ENCODE measurements around the gene CHAMP1.
A peak's percentile ranks its signal among the peaks of the same experiment; 100 is the strongest.
"Not testable (repeated sequence)": the region's sequence is repeated elsewhere in the genome, so short reads cannot be mapped to it uniquely, and the experiment has no call there.

CHAMP1 gene

GRCh38 chr13:114338959-114339358, 24.7 kb downstream of the CHAMP1 start:
- peak in 1 of 3 experiments; percentile 14 for DNase-seq

DNA sequence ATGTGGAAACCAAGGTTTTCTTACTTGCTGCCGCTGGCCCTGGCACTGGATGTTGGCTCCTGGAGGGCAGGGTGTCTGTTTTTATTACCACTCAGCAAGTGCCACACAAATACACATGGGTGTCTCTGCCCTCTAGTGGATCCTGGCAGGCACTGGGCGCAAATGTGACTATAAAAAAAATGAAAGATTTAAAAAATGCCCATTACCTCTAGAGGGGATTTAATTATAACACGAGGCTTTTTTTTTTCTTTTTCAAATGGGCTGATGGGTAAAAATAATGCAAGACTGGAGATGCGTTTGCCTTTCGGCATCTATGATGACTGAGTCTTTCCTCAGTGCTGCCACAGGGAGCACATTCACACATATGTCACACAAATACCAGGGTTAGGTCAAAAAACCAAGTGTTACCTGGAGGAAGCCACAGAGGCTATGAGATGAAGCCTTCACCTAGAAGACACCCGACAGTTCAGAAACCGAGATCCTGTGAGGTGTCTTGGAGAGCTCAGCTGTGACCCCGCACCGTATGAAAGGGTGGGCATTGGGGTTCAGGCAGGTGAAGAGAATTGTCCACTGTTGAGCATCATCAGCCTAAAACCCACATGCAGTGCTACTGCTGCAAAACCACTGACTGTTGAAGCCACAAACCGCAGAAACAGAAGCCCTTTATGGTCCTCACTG, 25.7 kb downstream of the CHAMP1 start:
- DNase-seq = peak; percentile 64 to 88 (median 76)

- no peak for DNase-seq
These were observed 26.9 kb downstream of the CHAMP1 start for GRCh38 chr13:114341003-114341777.

DNA sequence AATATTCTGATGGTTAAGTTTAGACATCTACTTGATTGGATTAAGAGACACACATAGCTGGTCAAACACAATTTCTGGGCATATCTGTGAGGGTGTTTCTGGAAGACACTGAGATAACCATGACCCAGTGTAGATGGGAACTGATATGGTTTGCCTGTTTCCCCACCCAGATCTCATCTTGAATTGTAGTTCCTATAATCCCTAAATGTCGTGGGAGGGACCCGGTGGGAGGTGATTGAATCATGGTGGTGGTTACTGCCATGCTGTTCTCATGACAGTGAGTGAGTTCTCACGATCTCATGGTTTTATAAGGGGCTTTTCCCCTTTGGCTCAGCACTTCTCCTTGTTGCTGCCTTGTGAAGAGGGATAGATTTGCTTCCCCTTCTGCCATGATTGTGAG, 33.0 kb downstream of the CHAMP1 start:
- not testable (repeated sequence) for DNase-seq

DNA sequence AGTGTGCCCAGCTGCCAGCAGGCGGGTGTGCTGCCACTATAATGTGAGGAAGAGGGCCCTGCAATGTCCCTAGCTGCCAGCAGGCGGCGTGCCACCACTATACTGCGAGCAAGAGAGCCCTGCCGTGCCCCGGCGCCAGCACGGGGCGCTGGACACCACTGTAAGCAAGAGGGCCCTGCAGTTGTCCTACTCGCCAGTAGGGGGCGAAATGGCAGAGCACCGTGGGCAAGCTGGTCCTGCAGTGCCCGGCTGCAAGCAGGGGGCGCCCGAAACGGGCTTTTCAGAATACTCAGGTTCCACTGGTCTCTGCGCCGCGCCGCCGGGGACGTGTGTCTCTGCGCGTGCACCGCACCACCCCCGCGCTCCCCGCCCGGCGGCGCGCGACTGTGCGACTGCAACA, 38.5 kb downstream of the CHAMP1 start:
- not testable (repeated sequence) for DNase-seq

- not testable (repeated sequence) for DNase-seq
These were observed 39.1 kb downstream of the CHAMP1 start for GRCh38 chr13:114353382-114353781.
